NCI-H82 treated with DMSO at 0.1 percent for 48 hours (cell line): Measurements from ENCODE around the gene SEPTIN5.

Source experiments
- DNase-seq: peaks from one replicate; lab custom pipeline; 2025; ENCODE audit not compliant: unreplicated experiment; lab: John Stamatoyannopoulos, UW

SEPTIN5 gene

GRCh38 chr22:19732403-19733113 is 18.3 kb downstream of the SEPTIN5 start:
- DNase-seq: no peak

GRCh38 chr22:19733755-19734154 is 19.5 kb downstream of the SEPTIN5 start:
- DNase-seq: no peak

- DNase-seq: no peak
These were observed 19.9 kb downstream of the SEPTIN5 start for GRCh38 chr22:19734163-19734562.

- DNase-seq: no peak
These were observed 20.6 kb downstream of the SEPTIN5 start for GRCh38 chr22:19734837-19735382.

- DNase-seq: no peak
These were observed 21.6 kb downstream of the SEPTIN5 start for GRCh38 chr22:19735665-19736510.

GRCh38 chr22:19737846-19738663 is 23.8 kb downstream of the SEPTIN5 start:
- DNase-seq: no peak

- no peak for DNase-seq
These were observed 24.6 kb downstream of the SEPTIN5 start for GRCh38 chr22:19738664-19739447.

GRCh38 chr22:19739448-19739895 is 25.2 kb downstream of the SEPTIN5 start:
- no peak for DNase-seq

GRCh38 chr22:19739911-19740449 is 25.7 kb downstream of the SEPTIN5 start:
- DNase-seq: no peak

- DNase-seq: no peak
These were observed 26.3 kb downstream of the SEPTIN5 start for GRCh38 chr22:19740586-19740985.

GRCh38 chr22:19741053-19741452 is 26.8 kb downstream of the SEPTIN5 start:
- DNase-seq: no peak

- no peak for DNase-seq
These were observed 28.1 kb downstream of the SEPTIN5 start for GRCh38 chr22:19742160-19743066.

GRCh38 chr22:19743081-19743480 is 28.8 kb downstream of the SEPTIN5 start:
- no peak for DNase-seq

GRCh38 chr22:19743651-19744050 is 29.3 kb downstream of the SEPTIN5 start:
- no peak for DNase-seq

- no peak for DNase-seq
These were observed 30.2 kb downstream of the SEPTIN5 start for GRCh38 chr22:19744350-19745006.

- no peak for DNase-seq
These were observed 31.1 kb downstream of the SEPTIN5 start for GRCh38 chr22:19745155-19746101.

GRCh38 chr22:19746726-19747125 is 32.4 kb downstream of the SEPTIN5 start:
- DNase-seq: no peak
